ENCODE measurements around the gene LRG1. TPM values are rescaled to one million over a fixed set of nuclear protein-coding genes. Genes with fewer than 3 reads are reported as not detected.

LRG1 gene, protein sequence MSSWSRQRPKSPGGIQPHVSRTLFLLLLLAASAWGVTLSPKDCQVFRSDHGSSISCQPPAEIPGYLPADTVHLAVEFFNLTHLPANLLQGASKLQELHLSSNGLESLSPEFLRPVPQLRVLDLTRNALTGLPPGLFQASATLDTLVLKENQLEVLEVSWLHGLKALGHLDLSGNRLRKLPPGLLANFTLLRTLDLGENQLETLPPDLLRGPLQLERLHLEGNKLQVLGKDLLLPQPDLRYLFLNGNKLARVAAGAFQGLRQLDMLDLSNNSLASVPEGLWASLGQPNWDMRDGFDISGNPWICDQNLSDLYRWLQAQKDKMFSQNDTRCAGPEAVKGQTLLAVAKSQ
- 0.90 TPM for polyA plus RNA-seq (ENCODE audit: insufficient read length)
- long read RNA-seq, donor 1, partial matches to known transcripts, result 0 of 1 reads
- long read RNA-seq, donor 1, other reads (novel, unspliced or antisense), result 0 of 1 reads
- long read RNA-seq, donor 2, result 0 reads
- long read RNA-seq, donor 3, partial matches to known transcripts, result 0 of 1 reads
- long read RNA-seq, donor 3, other reads (novel, unspliced or antisense), result 0 of 1 reads
- long read RNA-seq, donor 4, result 0 reads
- long read RNA-seq, donor 5, result 0 reads
- long read RNA-seq, donor 6, partial matches to known transcripts, result 0 of 1 reads
- long read RNA-seq, donor 6, other reads (novel, unspliced or antisense), result 0 of 1 reads
- long read RNA-seq, donor 7, partial matches to known transcripts, result 0 of 1 reads
- long read RNA-seq, donor 7, other reads (novel, unspliced or antisense), result 0 of 1 reads
- long read RNA-seq, donor 8, result 0 reads

GRCh38 chr19:4539693-4540581, at the start of gene LRG1:
TSS of gene LRG1 (minus strand) at chr19:4540036. CDS start at chr19:4540013, 23 bp downstream.
- no peak for DNase-seq

DNA sequence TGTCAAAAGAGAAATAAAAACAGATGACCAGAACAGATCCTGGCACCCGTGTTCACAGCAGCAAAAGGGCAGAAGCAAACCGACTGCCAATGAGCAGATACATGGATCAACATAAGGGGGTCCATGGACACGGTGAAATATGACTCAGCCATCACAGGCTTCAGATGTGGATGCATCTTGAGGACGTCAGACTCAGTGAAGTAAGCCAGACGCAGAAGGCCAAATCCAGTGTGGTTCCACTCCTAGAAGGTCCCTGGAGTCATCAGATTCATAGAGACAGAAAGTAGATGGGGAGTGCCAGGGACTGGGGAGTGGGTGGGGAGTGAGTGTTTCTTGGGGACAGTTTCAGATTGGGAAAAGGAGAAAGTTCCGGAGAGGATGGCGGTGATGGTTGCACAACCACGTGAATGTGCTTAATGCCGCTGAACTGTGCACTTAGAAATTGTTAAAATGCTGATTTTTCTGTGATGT, 48.5 kb upstream of the LRG1 start:
- DNase-seq, result no peak

GRCh38 chr19:4587527-4587926, 47.7 kb upstream of the LRG1 start:
- DNase-seq, result no peak

DNA sequence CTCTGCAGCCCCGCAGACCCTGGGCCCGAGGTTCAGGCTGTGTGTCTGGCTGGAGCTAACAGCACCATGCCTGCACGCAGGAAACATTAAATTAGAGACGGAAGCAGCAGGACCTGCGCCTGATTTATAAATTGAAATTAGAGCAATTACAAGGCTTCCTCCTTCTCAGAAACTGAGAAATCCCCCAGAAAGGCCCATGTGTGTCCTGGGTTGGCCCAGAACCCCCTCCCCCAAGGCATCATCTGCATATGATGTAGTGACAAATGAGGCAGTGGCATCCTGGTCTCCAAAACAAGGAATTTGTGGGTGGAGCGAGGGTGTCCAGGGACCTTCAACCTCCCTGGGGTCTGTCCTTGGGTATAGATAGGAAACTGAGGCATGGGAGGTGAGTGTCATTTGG, 46.9 kb upstream of the LRG1 start:
- DNase-seq, result no peak

GRCh38 chr19:4586245-4586644, 46.4 kb upstream of the LRG1 start:
- DNase-seq, result no peak

GRCh38 chr19:4585556-4585955, 45.7 kb upstream of the LRG1 start:
- DNase-seq, result no peak

- DNase-seq, result no peak
Measured at GRCh38 chr19:4584670-4585460, 45.0 kb upstream of the LRG1 start.

GRCh38 chr19:4583961-4584669, 44.3 kb upstream of the LRG1 start:
- DNase-seq, result no peak

- DNase-seq, result no peak
Measured at GRCh38 chr19:4582980-4583842, 43.4 kb upstream of the LRG1 start.

DNA sequence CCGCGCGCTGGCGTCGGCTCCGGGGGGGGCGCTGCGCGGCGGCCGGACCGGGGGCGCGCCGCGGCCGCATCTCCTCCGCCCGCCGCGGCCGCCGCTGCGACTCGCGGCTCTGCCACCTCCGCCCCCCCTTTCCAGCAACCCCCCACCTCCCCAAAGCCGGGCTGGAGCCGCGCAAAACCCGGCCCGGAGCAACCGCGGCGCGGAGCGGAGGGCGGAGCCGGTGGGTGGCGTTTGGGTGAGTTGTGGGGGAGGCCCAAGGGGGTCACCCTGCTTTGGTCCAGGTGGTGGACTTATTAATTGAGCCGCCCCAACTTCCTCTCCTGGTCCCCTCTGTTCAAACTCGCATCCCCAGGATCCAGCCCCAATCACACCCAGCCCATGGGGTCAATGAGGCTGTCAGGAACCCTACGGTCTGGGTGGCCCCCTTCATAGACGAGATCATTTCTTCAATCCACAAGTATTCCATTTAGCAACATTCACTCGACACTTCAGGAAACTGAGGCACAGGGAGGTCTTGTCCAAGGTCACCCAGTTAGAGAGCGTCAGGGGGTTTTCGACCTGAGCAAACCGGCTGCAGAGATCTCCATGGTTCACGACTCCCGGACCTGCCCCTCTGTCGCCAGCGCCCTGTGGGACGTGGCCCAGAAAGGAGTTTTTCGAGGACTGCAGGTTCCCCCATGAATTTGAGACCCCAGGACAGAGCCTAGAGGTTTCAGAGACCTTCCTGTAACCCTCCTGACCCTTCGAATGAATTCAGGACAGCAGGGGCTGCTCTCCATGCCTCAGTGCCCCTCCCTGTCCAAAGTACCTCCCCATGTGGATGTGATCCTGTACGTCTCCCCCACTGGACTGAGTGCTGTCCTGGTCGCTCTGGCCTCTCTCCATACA, 42.1 kb upstream of the LRG1 start:
- DNase-seq, result no peak

- DNase-seq, result no peak
Measured at GRCh38 chr19:4580961-4581665, 41.3 kb upstream of the LRG1 start.

DNA sequence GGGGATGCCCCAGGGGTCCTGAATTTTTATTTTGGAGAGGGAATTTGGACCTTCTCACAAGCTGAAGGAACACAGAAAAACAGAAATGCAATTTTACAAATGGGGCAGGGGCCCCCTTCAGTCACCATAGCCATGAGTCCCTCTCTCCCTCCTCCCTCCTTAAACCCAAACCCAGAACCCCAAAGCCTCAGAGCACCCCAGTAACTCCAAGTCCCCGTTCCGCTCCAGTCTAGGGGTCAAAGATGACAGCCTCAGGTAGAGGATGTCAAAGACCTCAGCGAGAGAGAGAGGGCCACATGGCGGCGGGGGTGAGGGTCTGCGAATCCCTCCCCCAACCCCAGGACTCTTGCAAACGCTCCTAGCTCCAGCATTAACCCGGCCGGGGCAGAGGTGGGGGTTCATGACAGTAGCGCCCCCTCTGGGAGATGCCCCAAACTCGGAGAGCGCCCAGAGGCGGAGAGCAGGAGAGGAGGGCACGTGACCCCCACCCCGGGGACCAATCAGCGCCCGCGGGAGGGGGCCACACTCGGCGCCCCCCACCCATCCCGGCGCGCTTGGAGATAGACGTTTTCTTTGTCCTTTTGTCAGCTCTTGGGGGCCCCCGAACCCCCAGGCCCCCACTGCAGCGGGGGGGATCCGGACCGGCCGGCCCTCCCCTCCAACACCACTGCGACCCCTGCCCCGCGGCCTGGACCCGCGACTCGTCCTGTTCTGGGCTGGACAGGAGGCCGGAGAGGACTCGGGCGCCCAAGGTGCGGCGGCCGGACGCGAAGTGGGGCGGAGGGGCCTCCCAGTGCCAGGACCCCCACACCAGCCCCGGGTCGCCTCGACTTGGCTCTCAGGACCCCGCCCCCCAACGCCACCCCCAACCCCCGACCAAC, 40.4 kb upstream of the LRG1 start:
- DNase-seq, result no peak

DNA sequence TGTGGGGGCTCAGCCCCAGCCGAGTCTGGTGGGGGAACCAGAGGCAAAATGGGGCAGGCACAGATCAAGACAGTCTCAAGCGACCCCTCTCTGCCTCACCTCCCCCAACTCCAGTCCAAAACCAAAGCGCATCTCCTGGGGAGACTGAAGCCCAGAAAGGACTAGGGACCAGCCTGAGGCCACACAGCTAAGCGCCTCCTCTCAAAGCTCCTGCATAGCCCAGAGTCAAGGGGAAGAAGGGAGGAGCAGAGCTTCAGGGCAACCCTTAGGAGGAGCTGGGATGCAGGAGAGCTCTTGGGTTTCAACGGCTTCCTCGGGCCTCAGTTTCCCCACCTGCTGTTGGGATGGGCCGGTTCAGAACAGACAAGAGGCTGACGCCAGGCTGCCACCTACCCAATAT, 39.6 kb upstream of the LRG1 start:
- DNase-seq, result no peak

- DNase-seq, result no peak
Measured at GRCh38 chr19:4578552-4579248, 38.9 kb upstream of the LRG1 start.

DNA sequence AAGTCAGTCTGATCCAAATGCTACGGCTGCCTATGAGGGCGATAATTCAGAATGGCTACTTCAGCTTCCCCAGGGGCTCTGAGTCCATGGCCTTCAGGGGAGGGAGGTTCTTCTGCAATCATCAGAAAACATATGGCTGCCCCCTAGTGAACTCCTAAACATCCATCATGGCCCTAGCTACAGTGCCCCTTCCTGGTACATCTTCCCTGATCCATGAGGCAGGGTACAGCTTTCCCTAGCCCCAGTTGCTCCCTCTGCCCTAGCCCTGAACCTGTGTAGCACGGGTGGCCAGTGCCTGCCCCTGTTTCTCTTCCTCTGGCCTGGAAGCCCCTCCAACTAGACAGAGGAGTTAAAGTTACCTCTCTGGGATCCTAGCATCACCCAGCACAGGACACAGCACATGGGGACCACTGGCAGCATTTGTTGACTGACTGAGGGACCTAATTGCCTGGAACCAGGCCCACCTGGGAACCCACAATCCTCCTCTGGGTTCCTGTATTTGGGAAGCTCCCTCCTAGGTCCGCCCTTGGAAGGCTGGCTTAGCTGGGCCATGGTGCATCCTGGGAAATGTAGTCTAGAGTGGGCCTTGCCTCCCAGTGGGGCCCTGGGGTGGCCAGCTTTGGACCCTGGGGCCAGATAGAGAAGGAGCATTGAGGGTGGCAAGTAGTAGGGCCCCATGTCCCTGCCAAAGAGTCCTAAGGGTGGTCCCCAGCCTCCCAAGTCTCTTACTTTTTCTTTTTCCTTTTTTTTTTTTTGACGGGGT, 37.4 kb upstream of the LRG1 start:
- no peak for DNase-seq
